HG02870 (cell line): ENCODE measurements around the gene ZNF641.
A peak's percentile ranks its signal among the peaks of the same experiment; 100 is the strongest.

Source experiments
- ATAC-seq: cut with Tn5 transposase; IDR thresholded peaks from one replicate; pipeline ENCODE4 v1.9.1; 2021; ENCODE audit warnings: mild to moderate bottlenecking, moderate library complexity; ENCODE audit not compliant: unreplicated experiment

Gene ZNF641

DNA sequence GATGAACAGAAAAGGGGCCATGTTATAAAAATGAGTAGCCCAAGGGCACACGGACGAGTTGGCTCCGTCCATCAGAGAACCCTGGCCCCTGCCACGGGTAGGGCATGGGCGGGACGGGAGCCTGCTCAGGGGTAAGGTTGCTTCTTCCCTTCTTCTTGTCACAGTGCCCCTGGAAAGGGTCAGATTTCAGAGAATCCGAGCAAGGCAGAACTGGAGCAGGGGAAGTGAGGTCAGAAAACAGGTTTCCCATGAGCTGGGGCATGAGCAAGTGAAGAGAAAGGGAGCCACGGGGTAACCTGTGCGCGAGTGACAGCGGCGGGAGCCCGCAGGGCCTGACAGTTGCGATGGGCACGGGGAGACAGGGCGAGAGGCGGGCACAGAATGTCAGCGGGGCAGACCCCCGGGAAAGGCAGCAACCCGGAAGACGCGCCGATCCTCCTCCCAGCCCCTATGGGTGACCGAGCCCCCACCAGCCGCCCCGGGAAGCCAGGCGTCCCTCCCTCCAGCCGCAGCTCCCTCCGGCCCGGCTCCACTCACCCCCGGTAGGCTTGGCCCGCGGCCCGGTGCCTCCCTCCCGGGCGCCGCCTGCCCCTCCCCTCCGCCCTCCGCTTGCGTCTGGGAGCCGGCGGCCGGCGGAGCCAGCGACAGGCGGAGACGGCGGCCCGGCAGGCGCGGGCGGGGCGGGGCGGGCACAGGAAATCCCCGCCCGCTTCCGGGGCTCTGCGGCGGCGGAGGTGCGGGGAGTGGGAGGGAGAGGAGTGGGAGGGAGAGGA, at the start of gene ZNF641:
TSS of gene ZNF641 (minus strand) at position 671 of the 773 bp plus-strand sequence. CDS start 2,829 bp downstream, outside the sequence.
- ATAC-seq = peak; percentile 76

DNA sequence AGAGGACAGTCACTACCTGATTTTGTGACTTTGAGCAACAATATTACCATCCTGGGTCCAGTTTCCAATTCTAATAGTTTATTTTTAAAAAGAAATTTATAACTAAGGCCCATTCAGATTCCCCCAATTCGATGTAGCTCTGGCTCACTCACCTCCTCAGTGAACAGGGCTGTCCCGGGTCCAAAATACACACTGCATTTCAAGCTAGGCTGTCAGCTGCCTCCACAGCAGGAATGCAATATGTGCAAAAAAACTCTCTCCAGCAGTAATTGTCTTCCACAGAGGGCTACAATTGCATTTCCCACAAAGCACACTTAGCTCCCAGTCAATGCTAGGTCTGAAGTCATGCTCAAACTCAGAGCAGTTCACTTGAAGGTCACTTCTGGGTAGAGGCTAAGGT, 39.3 kb upstream of the ZNF641 start:
- ATAC-seq = no peak

DNA sequence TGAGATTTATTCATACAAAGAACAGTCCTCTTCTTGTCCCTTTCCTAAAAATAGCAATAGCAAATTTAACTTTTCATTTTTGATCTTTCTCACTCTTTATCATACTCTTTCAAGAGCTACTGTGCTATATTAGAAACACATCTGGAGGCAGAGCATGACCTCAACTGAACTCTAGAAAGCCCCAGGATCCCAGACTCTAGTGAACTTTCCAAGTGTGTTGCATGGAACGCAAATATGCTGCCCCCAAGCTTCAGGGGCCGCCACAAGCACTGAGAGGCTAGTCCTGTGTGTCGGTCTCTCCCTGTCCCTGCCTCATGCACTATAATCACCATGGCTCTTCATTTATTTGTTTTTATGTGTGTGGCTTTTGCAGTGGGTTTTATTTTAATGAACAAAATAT, 38.7 kb upstream of the ZNF641 start:
- ATAC-seq = no peak

DNA sequence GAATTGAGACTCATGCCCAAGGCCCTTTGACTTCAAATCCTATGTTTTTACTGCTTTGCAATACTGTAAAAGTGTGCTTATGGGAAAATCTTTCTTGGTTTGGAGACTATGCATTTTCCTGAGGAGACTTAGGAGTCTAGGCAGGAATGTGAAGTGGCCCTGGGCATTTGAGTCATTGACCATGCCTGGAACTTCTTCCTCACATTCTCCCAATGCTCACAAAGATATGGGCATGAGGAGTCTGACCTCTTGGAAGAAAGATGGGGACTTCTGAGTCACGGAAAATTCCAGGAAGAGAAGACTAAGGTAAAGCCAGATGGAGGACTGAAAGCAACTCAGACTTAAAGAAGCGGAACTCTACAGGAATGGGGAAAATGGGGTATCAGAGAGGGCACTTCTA, 38.2 kb upstream of the ZNF641 start:
- ATAC-seq = no peak

DNA sequence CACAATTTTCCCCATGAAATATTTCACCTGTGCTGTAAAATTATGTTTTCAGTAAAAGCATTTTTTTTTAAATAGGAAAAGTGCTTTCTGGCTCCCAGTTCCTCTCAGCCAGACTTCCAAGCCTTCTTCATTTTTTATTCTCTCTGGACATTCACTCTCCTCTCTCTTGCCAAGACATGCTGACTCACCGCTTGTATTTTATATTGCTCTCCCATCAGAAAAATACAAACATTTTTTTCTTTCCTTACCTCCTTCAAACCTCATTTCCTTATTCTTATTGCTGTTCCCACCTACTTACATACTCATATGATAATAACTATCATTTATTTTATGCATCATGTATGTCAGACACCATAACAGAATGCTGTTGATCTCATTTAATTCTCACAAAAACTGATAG, 37.7 kb upstream of the ZNF641 start:
- ATAC-seq = no peak

DNA sequence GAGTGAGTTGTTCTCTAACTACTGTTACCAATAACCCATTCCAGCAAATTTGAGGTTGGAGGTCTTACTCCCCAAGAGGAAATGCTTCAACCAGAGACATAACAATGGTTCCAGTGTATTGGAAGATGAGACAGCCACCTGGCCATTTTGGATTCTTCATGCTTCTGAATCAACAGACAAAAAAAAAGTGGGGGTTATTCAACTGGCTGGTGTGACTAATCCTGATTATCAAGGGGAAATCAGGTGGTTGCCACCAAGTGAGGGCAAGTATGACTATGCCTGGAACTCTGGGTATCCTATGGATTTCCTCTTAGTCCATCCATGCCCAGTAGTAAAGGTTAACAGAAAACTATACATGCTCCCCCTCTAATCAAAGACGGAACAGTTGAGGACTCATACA, 29.9 kb upstream of the ZNF641 start:
- no peak for ATAC-seq

DNA sequence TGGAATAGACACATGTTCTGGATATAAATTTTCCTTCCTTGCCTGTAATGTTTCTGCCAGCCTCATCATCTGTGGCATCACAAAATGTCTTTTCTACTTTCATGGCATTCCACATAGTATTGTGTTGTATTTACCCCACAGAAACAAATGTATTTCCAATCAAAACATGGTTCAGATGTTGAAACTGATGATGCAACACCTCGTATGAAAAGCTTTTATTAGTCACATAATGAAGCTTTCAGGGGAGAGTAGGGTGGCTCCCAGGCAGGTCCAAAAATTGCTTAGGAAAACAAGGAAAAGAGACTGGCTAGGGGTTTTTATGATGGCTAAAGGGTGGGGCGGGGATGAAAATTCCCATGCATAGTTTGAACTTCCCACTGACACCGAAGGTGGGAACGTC, 29.1 kb upstream of the ZNF641 start:
- ATAC-seq = no peak

DNA sequence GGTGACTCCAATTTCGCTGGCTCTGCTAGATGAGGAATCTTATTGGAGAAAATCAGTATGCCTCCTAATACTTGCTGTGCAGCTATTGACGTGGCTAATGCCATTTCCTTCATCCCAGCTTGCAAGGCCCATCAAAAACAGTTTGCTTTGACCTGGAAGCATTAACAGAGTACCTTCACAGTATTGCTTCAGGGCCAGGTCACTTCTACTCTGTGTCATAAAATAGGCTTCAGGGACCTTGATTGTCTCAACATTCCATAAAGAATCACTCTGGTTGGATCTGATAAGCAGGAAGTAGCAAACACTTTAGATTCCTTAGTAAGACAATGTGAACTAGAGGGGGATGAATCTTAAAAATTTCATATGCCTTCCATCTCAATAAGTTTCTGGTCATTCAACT, 26.9 kb upstream of the ZNF641 start:
- ATAC-seq = no peak

DNA sequence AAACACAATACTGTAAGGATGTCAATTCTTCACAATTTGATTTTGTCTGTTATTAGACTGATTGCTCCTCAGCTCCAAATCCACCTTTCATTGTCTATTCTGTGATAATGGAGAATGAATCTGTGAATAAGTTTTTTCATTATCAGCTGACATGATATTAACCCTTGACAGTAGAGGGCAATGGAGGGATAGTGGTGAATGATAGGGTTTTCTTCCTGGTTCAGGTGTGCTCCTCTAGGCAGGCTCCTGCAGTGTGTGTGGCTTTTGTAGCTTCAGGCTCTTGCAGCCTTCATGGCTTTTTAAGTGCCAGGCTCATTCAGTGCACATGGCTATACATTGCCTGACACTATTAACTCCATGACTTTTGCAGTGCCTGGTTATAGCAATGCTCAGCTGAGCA, 23.4 kb upstream of the ZNF641 start:
- no peak for ATAC-seq

DNA sequence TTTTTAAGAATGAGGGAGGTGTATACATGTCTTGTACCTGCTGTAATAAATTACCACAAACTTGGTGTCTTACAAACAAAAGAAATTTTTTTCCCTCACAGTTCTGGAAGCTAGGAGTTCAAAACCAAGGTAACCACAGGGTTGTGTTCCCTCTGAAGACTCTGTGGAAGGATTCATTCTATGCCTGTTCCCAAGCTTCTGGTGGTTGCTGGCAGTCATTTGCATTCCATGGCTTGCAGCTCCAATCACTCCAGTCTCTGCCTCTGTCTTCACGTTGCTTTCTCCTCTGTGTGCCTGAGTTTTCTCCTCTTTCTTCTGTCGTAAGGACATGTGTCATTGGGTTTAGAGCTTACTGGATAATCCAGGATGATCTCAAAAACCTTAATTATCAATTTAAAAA, 15.4 kb upstream of the ZNF641 start:
- no peak for ATAC-seq

DNA sequence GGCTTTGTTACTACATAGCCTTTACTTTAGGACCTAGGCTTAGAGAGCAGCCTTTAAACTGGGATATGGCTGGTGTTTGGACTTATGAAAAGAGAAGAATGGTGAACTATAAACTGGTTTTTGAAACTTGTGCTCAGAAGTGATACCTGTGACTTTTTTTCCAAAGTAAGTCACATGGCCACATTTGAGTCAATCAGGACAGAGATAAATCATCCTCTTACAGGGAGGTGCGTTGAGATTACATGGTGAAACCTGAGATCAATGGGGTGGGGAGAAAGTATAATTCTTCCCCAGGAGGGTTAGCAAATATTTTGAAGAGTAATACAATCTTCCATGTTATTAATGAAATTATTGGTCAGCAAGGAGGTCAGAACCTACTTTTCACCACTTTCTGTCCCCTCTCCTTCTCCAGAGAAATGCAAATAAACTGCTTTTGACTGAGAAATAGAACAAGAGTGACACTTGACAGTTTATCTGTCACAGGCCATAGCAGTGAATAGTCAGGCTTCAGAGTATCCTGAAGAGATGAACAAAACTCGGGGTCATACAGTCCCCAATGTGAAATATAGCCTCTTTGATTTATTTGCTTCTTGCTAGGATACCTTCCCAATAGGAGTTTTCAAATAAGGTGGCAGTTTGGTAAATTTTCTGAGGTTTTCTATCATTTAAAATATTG, 11.1 kb upstream of the ZNF641 start:
- ATAC-seq = no peak

DNA sequence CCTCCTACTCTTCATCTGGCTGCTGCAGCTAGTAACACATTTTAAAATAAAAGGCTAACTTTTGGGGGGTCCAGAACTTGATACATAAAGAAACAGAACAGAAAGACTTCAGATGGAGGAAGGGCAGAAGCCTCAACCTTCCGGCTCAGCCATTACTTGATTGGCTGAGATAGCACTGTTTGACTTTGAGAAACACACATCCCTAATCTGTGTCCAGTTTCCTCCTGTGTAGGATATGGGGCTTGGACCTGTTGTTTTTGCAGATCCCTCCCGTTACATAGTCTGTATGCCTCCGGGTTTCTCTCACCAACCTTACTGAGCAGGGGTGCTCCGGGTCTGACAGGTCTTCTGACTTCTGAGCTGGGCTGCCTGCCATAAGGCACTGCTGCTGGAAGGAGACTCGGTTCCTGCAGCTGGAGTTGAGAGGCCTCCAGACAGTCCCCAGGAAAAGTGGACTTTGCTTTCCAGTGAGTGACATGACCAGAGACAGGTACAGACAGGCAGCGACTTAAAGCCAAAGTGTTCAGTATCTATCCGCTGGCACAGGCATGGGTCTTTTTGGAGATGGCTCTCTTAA, 8.3 kb upstream of the ZNF641 start:
- ATAC-seq = no peak

DNA sequence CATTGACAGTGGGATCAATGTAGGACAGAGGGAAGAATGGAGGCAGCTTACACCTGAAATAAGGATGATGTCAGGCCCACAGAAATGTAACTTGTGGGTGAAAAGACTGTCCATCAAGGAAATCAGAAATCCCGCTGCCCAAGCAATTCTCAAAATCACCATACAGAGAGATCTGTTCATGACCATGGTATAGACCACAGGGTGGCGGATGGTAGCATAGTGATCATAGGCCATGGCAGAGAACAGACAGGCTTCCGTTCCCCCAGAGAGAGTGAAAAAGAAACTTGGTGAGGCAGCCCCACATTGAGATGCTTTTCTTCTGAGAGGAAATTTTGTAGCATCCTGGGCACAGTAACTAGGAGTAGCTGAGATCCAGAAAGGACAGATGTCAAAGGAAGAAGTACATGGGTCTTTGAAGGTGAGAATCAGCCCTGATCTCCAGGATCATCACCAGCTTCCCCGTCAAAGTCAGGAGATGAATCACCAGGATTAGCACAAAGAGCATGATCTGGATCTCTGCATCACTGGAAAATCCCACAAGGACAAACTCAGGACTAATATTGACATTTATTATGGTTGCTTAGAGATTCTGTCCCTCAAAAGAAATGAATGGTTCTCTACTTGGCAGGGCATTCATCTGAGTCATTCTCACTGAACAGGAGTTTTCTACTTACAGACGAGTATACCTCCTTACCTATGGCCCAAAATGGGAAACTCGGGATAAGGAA, 5.5 kb upstream of the ZNF641 start:
- ATAC-seq = no peak

DNA sequence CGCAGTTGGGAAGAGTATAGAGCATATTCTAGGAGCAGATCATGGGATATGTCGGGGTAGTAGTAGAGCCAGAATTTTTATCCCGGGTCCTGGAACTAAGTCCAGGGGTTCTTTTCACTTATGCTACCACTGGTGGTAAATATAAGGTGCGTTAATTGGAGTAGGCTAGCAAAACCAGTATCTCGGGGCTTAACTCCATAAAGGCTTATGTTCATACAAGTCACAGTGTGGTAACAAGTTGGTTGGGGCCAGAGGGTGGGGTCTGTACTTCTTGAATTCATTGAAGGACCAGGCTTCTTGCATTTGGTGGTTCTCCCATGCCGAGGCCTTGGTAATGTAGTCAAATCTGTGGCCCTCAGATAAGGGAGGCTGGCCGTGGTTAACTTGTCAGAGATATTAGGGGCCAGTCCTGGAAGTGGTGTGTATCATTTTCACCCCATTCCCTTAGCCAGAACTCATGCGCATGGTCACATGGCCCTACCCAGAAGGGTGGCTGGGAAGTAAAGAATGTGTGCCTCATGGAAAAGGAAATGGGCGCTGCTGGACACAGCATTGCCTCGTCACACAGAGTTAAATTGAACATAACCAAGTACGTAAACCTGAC, 1.5 kb upstream of the ZNF641 start:
- ATAC-seq = no peak

DNA sequence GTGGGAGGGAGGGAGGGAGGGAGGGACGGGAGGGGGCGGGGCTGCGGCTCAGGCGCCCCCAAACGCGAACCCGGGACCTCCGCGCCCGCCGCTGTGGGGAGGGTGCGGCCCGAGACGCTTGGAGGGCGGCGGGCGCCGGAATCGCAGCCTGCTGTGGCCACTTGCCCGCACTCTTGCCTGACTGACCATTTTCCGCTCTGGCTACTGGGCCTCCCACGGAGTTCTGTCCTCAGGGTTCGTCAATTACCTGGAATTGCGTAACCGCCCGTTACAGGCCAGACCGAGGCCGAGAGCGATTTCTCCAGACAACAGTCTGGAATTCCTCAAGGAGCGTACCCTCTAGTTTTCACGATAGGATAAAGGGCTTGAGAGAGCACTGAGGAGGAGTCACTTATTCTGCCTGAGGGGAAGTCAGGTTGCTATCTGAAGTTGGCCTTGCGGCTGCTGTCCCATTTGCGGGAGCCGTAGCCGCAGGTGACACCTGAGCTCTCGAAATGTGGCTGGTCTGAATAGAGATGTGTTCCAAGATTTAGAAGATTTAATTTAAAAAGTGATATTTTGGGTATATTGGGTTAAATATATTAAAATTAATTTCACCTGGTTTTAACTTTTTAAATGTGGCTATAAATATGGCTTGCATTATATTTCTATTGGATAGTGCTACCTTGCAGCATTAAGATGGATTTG, 446 bp upstream of the ZNF641 start:
- ATAC-seq = peak; percentile 10

DNA sequence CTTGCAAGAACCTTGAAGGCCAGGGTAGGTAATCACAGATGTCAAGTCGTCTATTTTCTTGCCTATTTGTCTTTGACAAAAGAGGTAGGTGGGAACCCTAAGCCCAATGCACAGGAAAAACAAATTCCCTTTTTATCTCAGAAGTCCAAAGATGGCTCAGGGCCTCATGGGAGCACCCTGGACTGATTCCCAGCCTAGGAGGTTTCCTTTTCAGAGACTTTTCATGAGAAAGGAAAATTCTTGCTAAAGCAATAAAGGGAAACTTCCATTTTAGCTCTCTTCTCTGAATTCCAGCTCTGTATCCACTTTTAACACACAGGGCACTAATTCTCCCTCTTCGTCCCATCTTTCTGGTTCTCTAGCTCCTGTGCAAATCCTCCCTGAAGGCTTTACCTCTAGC, 1.2 kb downstream of the ZNF641 start:
- ATAC-seq = no peak

DNA sequence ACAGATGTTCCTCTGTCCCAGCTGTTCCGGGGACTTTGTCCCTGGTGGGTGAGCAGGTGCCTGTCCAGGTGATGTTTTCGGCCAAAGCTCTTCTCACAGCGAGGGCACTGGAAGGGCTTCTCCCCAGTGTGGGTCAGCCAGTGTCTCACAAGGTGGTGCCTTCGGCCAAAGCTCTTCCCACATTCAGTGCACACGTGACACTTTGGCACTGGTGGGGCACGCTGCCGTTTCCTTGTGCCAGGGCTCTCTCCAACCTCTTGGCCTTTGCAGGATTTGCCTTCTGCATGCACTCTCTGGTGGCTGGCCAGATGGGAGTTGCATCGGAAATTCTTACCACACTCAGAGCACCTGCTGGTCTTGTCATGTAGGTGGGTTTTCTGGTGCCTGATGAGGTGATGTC, 7.7 kb downstream of the ZNF641 start:
- ATAC-seq = no peak

DNA sequence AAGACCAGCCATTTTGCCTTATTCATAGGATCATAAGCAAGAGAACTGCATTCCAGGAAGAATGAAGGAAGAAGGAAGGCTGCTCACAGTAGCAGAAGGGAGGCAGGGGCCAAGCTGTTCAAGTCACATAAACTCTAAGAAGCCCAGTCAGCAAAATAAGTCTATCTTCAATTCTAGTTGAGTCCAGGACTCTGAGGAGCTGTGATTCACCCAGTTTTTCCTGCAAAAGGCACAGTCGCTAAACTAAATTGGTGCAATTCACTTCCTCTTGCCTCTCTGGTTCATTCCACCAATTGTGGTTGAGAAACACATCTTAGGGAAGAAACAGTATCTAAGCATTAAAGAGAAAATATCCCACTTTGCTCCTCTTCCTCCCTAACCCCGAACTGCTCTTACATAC, 9.8 kb downstream of the ZNF641 start:
- ATAC-seq = no peak

DNA sequence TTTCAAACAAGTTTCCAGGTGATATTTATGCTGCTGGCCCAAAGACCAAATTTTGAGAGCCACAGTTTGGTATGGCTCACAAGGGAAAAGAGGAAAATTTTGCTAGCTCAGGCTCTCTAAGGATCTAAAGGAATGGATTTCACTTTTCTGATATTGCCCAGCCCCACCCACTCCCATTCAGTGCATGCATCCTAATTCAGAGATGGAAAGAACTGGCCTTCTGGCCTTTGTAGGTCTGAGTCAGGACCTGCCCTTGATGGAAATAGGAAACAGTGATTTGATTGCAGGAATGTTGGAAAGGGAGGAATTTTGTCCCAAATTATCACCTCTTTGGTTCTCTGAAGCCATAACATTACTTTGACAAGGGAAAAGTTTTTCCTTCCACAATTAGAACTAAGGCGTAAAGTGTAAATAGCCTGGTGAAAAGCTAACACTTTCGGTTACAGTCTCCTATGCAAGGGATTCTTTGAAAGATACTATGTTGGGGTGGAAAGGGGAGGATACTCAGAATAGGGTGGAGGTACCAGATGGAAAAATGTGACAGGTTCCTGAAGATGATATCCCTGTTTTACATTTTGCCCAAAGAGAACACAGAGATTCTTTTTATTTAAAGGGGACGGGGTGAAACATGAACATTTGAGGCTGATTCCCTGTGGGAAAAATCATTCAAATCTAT, 11.1 kb downstream of the ZNF641 start:
- no peak for ATAC-seq

DNA sequence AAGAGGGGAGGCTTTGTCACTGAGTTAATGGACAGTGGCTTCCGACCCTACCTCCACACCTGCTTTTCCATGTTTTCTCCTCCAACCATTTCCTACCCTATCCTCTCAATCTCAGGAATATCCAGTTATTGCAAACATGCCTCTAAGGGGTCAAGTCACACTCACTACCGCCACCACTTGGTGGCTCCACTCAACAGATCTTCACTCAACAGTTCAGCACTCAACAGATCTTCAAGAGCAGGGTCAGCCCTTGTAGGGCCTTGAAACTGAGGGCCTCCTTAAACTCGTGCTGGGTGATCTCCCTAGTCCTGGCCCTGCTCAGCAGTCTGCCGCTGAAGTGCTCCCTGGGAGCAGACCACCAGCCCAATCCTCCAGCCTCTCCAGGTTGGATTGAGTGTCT, 14.2 kb downstream of the ZNF641 start:
- no peak for ATAC-seq
